Fibroblast of gingiva (primary cell): ENCODE measurements around the gene BTG1.
"Not testable (repeated sequence)": the region's sequence is repeated elsewhere in the genome, so short reads cannot be mapped to it uniquely, and the experiment has no call there.

ENCODE experiments used
- DNase-seq: peaks from one replicate; pipeline ENCODE4 v3.0.0-alpha.2; 2011; ENCODE audit warnings: low read depth

The BTG1 gene

DNA sequence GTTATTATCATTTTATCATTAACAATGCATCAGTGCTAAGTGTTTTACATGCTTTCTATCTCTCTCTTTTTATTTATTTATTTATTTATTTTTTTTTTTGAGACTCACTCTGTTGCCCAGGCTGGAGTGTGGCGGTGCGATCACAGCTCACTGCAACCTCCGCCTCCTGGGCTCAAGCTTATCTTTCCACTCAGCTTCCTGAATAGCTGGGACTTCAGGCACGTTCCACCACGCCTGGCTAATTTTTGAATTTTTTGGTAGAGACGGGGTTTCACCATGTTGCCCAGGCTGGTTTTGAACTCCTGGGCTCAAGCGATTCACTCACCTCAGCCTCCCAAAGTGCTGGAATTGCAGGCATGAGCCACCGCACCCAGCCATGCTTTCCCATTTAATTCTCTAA is 3.9 kb upstream of the BTG1 start:
- no peak for DNase-seq

DNA sequence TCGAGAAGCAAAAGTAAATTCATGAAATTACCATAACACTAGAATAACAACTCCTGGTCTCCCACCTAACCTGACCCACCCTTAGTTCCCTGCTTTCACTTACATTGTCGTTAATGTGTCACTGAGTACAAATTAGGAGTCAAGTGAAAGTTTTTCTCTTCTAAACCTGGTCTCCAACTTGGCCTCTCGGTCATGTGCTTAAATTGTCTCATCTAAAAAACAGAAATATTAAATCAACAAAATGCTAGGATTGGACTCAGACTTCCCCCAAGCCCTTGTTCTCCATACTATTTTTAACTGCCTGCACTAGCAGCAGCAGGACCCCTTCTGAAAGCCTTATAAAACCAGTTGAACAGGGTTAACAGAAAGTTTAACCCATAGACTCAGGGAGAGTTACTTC is 1.8 kb upstream of the BTG1 start:
- DNase-seq = no peak

GRCh38 chr12:92146497-92147224 is 1.0 kb upstream of the BTG1 start:
- DNase-seq = peak; percentile 33

DNA sequence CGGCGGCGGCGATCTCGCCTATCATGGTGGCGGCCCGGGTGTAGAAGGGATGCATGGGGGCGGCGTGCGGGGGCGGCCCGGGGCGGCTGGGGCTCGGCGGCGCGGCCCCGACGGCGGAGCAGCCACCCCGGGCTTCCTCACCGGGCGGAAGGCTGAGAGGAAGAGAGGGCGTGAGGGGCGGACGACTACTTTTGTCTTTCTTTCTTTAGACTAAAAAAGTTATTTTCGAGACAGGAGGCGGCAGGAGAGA is 240 bp downstream of the BTG1 start:
- no peak for DNase-seq

- DNase-seq = peak; percentile 25
These were observed 790 bp downstream of the BTG1 start for GRCh38 chr12:92144631-92145480.

- DNase-seq = peak; percentile 97
These were observed 1.7 kb downstream of the BTG1 start for GRCh38 chr12:92143686-92144630.

GRCh38 chr12:92143258-92143657 is 2.4 kb downstream of the BTG1 start:
- DNase-seq = no peak

DNA sequence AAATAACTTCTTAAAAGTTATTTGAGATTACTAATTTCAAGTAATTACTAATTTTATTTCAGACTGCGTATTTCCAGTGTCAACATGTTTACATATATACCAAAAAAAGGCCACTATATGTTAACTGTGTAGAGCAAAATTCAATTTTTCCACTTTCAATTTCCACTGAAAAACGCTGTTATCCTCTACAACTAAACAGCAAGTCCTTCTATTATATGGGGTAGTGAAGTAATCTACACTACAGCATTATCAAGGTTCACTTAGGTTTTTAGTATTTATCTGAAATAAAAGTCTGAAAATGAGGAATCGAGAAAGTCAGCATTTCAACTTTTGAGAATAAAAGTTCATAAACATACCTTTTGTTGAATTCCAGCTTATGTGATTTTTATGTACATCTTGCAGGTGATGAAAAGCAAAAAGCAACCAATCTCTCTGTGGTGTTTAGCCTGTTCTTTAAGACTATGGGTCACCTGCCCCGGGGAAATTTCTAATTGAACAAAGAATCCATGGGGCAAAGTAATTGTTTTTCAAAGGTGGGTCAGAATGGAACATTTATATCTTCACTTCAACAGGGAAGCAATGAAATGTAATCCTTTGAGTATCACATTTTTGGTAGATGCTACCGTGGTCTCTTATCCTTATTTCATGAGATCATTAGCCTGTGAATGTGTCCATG is 3.3 kb downstream of the BTG1 start:
- DNase-seq = no peak

- DNase-seq = no peak
These were observed 4.0 kb downstream of the BTG1 start for GRCh38 chr12:92141591-92142121.

GRCh38 chr12:92140896-92141536 is 4.6 kb downstream of the BTG1 start:
- no peak for DNase-seq

- no peak for DNase-seq
These were observed 5.5 kb downstream of the BTG1 start for GRCh38 chr12:92140156-92140555.

DNA sequence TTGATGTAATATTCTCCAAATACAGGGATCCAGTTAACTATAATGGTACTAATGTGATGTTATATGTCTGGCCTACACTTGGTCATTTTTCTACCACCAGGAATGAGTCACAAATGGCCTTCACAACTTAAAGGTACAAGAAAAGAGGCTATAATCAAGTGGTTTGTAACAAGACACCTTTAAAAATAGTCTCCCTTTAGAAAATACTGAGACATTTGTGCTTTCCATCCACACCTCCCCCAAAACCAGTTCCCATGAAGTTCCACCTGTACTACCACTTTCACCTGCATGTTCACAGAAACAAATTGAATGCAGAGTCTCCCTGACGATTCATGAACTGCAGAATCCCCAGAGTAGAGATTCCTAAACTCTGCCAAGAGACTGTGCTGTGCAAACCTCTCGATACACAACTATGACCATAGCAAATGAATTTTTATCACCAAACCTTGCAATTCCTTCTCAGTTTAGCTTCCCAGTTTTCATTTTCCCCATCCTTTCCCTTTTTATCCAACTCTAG is 6.0 kb downstream of the BTG1 start:
- peak; percentile 9 for DNase-seq

DNA sequence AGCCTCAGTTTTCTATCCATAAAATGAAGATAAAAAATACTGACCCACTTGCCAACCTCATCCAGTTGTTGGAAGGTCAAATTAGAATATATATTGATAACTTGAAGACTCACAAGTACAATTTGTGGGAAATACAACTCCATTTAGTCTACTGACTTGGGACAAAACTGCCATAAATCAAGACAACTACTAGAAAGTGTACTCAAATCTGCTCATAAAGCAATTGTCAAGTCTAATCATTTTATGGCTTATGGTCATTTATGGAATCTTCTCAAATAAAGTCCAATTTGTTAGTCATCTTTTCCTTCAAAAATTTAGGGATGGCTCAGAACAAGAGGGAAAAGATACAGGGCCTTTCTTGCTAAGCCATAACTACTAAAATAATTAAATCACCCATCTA is 7.0 kb downstream of the BTG1 start:
- no peak for DNase-seq

DNA sequence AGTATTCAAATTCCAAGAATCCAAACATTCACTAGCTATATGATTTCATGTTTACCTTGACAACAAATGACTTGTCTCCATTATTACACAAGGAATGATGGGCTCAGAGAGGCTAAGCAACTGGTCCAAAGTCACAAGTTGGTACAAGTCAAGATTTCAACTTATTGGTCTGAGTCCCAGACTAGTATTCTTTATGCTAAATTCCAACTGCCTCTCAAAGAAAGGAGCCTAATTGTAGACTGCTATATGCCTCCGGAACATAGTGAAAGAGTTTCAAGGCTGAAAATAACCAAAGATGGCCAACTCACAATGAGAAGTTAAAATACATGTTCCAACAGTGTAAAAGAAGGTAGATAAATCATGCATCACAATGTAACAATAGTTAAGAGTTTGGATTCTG is 7.5 kb downstream of the BTG1 start:
- peak; percentile 11 for DNase-seq

DNA sequence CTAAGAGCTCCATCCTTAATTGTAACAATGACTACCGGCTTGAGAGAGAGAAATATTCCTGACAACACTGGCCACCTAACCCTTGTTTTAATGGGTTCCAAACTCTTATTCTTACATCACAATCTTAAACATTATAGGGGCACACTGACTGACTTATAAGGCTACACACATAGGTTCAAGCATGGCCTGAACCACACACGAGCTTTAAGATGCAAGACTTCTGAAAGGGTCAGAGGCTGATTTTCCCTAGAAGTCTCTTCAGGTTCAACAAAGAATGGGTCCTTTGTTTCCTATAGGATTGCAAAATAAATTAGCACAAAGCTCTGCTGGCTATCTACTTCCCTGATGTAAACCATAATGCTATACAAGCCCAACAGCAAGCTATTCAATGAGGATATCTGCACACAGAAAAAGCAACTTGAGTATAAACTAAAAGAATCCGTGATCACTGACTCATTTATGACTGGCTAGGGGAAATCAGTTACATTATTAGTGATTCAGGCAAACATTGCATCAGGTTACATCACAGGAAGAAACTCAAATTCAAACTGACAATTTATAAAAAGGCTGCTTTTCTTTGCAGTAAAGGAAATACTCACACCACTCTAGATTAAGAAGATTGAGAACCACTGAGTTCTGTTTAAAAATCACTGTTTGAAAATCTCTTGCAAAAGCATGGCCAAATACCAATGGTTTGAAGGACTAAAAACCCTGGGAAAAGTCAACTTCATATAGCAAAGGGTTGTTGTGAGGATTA is 8.5 kb downstream of the BTG1 start:
- DNase-seq = peak; percentile 85

DNA sequence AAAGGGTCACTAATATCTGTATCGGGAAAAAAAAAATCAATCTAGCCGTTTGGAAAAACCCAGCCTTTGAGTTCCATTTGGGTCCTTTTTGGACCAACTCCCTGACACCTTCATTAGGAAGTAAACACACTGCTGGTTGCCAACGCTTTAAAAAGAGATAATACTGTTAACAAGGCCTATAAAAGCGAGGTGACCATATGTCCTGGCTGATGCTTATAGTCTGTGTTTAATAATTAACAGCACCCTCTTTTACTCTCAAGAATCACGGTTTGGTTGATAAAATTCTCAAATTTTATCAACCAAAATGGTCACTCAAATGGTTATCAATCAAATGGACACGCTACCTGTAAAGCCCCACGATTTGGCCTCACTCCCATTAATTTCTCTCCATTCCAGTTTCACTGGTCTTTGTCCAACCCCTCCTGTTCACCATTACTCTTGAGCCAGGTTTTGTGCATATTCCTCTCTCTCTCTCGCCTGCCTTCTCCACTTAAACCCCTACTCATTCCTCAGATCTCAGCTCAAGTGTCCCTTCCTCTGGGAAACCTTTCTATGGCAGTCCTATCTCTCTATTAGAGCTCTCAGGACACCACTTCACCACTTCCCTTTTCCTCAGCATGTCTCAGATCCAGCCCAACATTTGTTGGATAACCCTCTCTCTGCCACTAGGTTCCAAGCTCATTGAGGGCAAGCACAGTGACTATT is 9.5 kb downstream of the BTG1 start:
- no peak for DNase-seq

GRCh38 chr12:92135541-92135940 is 10.1 kb downstream of the BTG1 start:
- not testable (repeated sequence) for DNase-seq

GRCh38 chr12:92134638-92135274 is 10.9 kb downstream of the BTG1 start:
- peak; percentile 58 for DNase-seq
